GM18507 (cell line): Measurements from ENCODE around the gene FARSB.
"Not testable (repeated sequence)": the region's sequence is repeated elsewhere in the genome, so short reads cannot be mapped to it uniquely, and the experiment has no call there.

Experiments
- DNase-seq: peaks from one replicate; pipeline ENCODE4 v3.0.0; 2011; ENCODE audit warnings: low read depth; ENCODE audit not compliant: insufficient read length; ENCODE audit errors: extremely low spot score
- FAIRE-seq: peaks from 2 replicates; lab custom pipeline; 2011; peaks lifted over from hg19 to GRCh38; lab: Jason Lieb, UNC

Gene FARSB

GRCh38 chr2:222611684-222612083 is 44.2 kb downstream of the FARSB start:
- DNase-seq (no peak), FAIRE-seq (no peak)

DNA sequence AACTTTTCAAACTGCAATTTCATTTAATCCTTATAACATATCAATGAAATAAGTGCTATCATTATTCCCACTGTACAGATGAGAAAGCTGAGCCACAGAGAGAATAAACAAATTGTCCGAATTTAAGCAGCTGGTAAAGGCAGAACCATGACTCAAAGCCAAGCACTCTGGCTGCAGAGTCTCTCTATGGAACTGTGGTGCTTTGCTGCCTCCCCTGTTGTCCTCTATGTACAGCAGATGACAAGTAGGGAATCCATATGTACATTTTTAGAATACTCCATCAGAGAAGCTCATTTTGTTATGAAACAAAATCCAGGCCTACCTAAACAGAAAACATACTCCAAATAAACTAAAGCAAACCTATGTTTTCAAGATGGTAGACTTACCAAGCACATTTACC is 45.1 kb downstream of the FARSB start:
- no peak for DNase-seq
- FAIRE-seq = no peak

GRCh38 chr2:222609381-222609780 is 46.5 kb downstream of the FARSB start:
- DNase-seq (no peak), FAIRE-seq (no peak)

DNA sequence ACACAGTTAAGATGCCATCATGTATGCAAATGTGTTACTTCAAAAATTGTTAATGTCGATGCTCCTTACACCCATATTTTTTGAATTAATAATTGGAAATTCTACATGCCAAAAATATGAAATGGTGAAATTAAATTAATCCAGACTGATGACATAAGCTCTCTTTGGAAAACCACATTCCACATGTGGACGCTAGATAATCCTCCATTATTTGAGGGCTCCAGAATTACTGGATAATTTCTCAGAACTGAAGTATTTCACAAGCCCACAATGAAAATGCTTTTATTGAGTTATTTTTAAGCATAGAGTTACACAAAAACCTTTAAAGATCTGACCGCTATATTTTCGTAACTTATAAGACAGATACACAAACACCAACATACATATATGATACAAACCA is 47.8 kb downstream of the FARSB start:
- FAIRE-seq (no peak), DNase-seq (no peak)

DNA sequence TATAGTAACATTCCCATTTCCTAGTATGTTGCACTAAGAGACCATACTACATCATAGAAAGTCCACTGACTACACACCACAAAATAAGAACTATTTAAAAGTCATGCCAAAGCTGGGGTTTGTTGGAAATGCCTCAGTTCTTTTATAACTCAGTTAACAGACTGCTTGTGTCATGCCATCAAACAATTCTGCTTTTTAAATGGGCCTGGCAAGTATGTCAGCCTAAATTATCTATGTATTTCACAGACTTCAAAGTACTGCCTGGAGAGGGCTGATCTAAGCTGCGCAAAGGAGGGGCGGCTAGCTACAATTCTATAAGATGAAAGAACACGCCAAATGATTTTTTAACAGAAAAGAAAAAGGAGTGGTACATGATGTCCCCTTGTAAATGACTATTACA is 49.6 kb downstream of the FARSB start:
- DNase-seq (no peak), FAIRE-seq (no peak)

DNA sequence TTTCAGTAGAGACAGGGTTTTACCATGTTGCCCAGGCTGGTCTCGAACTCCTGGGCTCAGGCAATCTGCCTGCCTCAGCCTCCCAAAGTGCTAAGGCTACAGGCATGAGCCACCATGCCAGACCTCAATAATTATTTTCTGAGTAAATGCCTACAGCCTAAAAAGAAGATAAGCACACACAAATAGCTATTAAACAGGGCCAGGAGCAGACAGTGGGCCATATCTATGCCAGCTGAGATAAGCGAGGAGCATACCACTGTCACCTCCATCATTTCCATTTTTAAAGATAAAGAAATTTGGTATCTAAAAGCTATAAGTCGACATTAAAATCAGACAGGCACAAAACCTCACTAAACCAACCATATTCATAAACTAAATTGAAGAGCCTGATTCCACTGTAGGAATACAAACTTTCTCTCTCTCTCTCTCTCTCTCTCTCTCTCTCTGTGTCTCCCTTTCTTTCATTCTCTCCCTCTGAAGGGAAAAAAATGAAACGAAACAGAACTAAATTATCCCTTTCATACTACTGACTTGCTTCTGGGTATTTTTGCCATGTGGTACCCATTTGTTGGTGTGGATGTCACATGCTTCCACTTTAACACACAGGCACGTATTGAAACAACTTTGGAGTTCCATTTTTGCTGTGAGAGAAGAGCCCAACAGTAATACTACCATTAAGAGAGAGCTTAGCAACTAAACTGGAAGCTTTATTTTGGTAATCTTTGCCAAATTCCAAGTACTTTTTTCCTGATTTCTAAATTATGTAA is 51.0 kb downstream of the FARSB start:
- FAIRE-seq = no peak
- DNase-seq = no peak

- no peak for FAIRE-seq
- DNase-seq = no peak
Measured at GRCh38 chr2:222603501-222603900, 52.4 kb downstream of the FARSB start.

DNA sequence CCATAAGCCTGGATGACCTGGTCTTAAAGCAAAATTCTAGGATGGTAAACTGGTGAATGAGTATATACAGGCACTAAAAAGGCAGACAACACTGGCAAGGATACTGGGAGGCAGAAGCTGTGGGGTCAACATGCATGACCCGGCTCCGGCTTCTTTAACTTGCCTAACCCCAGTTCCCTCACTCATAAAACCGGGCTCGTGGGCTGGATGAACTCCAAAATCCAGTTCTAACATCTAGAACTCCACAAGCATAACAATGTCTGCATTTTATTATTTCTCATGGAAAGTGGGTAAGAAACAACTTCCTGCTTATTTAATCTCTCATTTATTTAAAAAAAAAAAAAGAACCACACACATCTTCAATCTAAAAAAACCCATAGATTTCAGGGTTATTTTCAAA is 57.3 kb downstream of the FARSB start:
- DNase-seq (no peak), FAIRE-seq (no peak)

DNA sequence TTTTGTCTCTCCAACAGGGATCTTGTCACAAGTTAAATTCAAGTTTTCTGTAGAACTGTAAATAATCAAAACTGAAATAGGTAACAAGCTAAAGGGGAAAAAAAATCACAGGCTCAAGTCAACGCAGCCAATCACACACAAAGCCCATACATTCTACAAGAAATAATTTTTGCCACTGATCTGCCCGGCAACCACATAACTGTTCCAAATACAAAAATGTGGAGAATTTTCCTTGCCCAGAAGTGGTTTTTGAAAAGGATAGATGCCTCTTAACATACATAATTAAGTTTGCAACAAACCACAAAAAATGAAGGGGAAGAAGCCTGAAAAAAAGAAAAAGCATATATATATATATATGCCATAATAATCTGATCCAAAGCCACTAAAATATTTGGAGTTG is 60.3 kb downstream of the FARSB start:
- DNase-seq (no peak), FAIRE-seq (no peak)

GRCh38 chr2:222594679-222595078 is 61.2 kb downstream of the FARSB start:
- FAIRE-seq (no peak), DNase-seq (no peak)

DNA sequence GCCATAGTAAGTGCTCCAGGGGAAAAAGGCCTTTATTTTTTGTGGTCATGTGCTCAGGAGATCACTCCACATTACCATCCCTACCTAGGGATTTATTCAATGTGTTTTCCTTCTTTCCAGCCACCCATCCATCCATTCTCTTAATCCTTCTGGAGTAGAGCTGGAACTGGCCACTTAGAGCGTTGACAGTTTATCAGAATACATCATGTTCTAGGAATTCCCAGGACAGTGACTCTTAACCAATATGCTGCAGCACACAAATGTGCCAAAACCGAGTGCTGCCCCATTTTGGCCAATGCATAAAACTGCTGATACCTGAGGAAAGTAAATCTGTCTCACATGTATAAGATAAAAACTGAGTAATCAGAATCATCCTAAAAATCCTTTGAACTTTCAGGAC is 63.7 kb downstream of the FARSB start:
- FAIRE-seq = no peak

DNA sequence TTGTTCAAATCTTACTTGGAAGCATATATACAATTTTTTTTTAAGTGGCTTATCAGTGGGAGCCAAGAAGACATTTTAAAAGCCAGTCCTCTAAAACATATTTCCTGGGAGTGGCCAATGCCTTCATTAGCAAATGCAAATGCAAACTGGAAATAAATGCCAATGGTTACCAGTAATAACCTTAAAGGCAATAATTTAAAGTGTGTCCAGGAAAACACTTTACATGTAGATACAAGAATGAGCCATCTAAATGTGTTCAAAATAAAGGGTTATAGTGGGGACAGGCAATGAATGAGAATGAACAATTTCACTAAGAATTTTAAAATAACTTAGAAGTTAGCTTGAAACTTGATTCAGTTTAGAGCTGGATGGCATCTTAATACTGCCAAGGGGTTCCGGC is 64.2 kb downstream of the FARSB start:
- DNase-seq (no peak), FAIRE-seq (no peak)

More for the DNA sequence above, 63.7 kb downstream of the FARSB start:
- DNase-seq = no peak

GRCh38 chr2:222584589-222584988 is 71.3 kb downstream of the FARSB start:
- FAIRE-seq, DNase-seq: not testable (repeated sequence)

DNA sequence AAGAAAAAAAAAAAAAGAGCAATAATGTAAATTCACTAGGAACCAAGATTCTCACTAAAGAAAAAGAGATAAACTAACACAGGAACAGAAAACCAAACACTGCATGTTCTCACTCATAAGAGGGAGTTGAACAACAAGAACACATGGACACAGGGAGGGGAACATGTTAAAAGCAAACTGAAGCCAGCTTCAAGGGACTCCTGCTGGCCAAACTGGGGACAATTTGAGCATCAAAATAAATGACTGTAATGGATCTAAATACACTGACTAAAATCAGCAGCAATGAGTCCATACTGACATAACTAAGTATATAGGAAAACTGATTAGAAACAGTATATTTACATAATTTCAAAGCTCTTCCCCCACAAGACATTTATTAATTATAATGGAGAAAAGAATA is 73.0 kb downstream of the FARSB start:
- DNase-seq = no peak
- no peak for FAIRE-seq

DNA sequence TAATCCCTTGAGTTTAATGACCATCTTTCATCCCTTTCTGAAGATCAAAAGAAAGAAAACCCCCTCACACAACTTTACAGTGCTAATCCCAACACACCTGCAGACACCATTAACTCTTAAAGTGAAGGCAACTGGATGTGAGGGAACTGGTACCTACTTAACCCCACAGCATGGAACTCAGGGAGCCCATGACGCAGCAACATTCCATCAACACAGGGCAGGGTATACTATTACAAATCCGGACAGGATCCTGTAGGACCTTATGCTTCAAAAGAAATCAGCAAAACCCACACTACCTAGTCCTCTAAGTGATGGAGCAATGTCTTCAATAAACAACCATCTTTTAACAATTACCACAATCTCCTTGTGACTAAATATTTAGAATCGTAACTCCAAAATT is 78.6 kb downstream of the FARSB start:
- FAIRE-seq = no peak
- no peak for DNase-seq

- DNase-seq (no peak), FAIRE-seq (no peak)
Measured at GRCh38 chr2:222576171-222577081, 79.5 kb downstream of the FARSB start.

GRCh38 chr2:222575618-222576017 is 80.3 kb downstream of the FARSB start:
- FAIRE-seq = no peak

GRCh38 chr2:222572751-222573174 is 83.1 kb downstream of the FARSB start:
- no peak for FAIRE-seq
- DNase-seq = no peak

More at GRCh38 chr2:222575618-222576017, 80.3 kb downstream of the FARSB start:
- DNase-seq = no peak

- DNase-seq (no peak), FAIRE-seq (no peak)
Measured at GRCh38 chr2:222572264-222572721, 83.6 kb downstream of the FARSB start.

- no peak for FAIRE-seq
- no peak for DNase-seq
Measured at GRCh38 chr2:222569826-222570225, 86.1 kb downstream of the FARSB start.

DNA sequence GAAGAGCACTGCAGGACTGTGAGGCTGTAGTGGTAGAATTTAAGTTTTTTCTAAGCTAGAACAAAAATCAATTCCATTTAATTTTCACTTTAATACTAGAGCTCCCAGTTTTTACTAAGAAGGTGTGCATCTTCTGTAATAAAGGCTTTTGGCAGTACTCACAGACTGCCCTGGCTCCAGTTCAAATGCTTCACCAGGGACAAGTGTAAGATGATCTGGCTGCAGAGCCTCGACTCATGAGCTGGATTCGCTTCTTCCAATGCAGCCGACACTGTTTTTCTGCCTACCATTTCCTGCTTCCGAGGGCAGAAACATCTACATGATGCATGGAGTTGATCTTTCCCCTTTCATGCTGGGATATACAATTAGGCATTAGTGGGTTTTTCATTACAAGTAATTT is 87.0 kb downstream of the FARSB start:
- DNase-seq (no peak), FAIRE-seq (no peak)
